ENCODE measurements around the gene FAM72D. TPM values are rescaled to one million over a fixed set of nuclear protein-coding genes. Genes with fewer than 3 reads are reported as not detected.
"Not testable (repeated sequence)": the region's sequence is repeated elsewhere in the genome, so short reads cannot be mapped to it uniquely, and the experiment has no call there.

Gene FAM72D
- total RNA-seq, 1 donor from 2014 or later = 6.2 TPM

DNA sequence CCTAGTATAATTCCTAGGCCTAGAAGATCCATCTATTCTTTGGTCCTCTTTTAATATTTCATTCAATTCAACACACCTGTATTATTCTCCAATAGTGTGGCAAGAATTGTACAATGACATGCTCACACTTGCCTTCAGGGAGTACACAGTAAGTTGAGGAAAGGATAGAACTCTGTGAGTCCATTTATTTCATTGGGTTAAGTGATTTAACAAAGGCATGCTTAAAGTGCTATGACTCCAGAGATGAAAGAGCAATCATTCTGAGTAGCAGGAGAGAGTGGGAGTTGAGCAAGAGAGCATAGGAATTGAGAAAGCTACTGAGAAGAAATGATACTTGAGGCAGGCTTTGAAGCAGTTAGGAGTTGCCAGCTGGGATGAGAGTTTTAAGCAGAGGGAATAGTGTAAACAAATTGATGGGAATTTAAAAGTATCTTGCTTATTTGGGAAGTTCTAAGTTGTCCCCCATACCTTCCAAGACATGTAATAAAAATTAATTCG lies 18.8 kb downstream of the FAM72D start:
- H3K36me3 Mint-ChIP-seq (ENCODE audit: low read depth); DNase-seq (ENCODE audit: low read depth, low spot score); H3K27ac Mint-ChIP-seq (ENCODE audit: unreplicated experiment); H3K9me3 Mint-ChIP-seq; H3K4me3 Mint-ChIP-seq; H3K4me1 Mint-ChIP-seq; H3K27me3 Mint-ChIP-seq (ENCODE audit: low read depth): not testable (repeated sequence)

DNA sequence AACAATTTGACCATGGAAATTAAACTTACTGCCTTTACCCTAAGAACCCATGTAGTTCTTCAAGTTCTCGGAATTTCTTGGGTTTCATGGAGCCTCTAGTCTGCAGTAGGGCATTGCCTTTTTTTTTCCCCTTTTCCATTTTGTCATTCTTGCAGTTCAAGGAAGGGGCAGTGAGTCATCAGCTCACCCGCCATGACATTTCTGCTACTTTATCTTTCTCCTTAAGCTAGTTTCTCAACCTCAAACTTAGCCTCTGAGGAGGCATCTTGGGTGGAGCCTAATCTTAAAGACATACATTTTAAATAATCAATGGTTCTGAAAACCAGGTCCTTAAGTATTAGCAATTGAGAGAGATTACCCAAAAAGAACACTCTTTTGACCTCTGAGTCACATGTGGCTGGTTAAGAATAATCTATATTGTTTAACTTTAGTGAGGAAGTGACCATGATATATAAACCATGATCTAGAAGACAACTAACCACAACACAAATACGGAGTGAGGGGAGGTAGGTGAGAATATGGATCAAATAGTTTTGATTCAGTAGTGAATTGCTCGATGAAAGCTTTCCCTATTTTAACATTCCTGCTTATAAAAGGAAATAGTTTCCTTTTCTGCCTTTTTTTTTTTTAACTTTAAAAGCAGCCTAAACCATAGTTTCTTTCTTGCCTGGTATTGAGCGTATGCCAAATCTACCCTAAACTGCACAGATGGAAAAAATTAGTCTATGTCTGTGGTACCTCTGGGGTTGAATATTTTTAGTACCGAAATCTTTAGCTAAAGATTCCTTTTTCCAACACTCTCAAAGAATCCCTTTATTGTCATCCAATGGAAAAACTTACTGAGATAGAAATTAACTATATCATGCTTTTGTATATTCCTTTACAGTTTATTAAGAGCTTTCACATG lies 20.1 kb downstream of the FAM72D start:
- H3K27ac Mint-ChIP-seq (ENCODE audit: unreplicated experiment); H3K4me3 Mint-ChIP-seq; H3K27me3 Mint-ChIP-seq (ENCODE audit: low read depth); H3K9me3 Mint-ChIP-seq; DNase-seq (ENCODE audit: low read depth, low spot score); H3K36me3 Mint-ChIP-seq (ENCODE audit: low read depth); H3K4me1 Mint-ChIP-seq: not testable (repeated sequence)

DNA sequence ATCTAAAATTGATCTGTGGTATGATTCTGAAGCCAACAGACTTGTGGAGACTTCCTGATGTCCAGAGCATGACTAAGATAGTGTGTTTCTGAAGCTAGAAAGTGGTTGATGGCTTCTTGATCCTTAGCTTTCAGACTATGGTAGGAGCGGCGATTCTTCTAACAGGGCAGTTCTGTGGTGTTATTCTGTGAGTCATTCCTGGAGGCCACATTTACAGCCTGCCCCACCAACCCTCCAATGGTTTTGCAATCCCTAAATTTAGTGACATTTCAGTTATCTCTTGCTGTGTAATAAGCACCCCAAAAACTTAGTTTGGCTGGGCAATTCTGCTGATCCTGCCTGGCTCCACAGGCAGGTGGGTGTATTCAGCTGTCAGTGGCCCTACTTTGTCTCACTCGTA lies 24.1 kb downstream of the FAM72D start:
- not testable (repeated sequence) for H3K27ac Mint-ChIP-seq (ENCODE audit: unreplicated experiment); H3K4me3 Mint-ChIP-seq; H3K36me3 Mint-ChIP-seq (ENCODE audit: low read depth); H3K27me3 Mint-ChIP-seq (ENCODE audit: low read depth); H3K9me3 Mint-ChIP-seq; H3K4me1 Mint-ChIP-seq; DNase-seq (ENCODE audit: low read depth, low spot score)

DNA sequence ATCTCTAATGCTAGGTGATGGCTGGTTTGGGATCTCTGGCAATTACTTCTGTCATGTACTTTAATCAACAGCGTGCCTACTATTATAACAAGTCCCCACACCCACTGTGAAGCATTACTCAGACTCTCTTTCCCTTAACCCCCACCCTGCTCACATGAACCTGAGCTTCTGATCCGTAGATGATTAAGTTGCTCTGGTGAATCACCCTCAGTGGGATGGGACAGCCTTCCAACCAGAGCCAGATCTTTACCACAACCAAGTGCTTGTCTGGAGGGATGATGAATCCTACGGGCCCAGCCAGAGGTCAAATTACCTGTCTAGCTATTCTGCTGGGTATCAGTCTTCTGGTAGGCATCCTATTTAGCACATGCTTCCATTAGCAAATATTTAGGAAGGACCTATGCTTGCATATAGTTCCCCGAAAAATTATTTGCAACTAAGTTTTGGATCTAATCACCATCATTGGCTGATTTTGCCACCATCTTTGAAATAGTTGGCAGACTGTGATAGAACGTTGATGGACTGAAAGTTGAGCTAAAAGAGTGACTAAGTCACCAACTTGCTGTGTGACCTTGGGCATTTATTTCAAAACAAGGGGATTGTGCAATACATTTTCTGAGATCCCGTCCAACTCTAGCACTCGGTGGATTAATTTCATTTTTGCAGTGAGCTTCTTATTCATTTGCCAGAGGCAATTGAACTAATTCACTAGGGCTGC lies 26.7 kb downstream of the FAM72D start:
- not testable (repeated sequence) for DNase-seq (ENCODE audit: low read depth, low spot score); H3K27me3 Mint-ChIP-seq (ENCODE audit: low read depth); H3K4me1 Mint-ChIP-seq; H3K9me3 Mint-ChIP-seq; H3K36me3 Mint-ChIP-seq (ENCODE audit: low read depth); H3K4me3 Mint-ChIP-seq; H3K27ac Mint-ChIP-seq (ENCODE audit: unreplicated experiment)

DNA sequence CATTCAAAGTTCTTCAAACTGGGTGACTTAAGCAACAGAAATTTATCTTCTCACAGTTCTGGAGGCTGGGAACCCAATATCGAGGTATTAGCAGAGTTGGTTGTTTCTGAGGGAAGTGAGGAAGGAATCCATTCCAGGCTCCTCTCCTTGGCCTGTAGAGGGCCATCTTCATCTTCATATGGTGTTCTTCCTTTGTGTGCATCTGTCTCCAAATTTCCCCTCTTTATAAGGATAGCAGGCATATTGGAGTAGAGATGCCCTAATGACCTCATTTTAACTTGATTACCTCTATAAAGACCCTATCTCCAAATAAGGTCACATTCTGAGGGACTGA lies 27.3 kb downstream of the FAM72D start:
- not testable (repeated sequence) for H3K4me3 Mint-ChIP-seq; DNase-seq (ENCODE audit: low read depth, low spot score); H3K27me3 Mint-ChIP-seq (ENCODE audit: low read depth); H3K4me1 Mint-ChIP-seq; H3K9me3 Mint-ChIP-seq; H3K36me3 Mint-ChIP-seq (ENCODE audit: low read depth); H3K27ac Mint-ChIP-seq (ENCODE audit: unreplicated experiment)

DNA sequence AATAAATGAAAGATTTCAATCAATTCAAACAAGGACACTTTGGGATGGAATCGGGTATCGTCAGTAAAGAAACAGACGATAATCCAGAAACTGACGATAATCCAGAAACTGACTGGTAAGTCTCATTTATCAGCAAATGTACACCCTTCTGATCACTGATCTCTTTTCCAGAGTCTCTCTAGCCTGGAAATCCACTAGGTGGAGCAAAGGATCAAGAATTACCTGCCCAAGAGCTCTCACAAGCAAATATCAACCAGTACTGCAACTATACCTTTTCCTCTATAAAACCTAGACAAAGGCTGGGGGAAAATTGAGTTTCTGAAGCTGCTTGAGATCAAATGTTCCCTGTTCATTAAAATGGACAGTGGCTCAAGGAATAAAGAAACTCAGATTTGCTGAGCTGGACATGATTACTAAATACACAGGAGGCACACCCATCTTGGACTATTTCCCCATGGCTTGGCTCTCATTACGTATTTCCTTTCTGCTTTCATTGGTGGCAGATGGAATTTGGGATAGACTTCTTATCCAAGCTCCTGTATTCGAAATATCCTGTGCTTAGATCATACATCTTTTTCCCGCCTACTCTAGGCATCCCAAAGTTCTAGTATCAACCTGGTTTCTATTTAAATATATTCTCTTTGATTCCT lies 28.3 kb downstream of the FAM72D start:
- H3K27me3 Mint-ChIP-seq (ENCODE audit: low read depth); H3K4me1 Mint-ChIP-seq; DNase-seq (ENCODE audit: low read depth, low spot score); H3K9me3 Mint-ChIP-seq; H3K36me3 Mint-ChIP-seq (ENCODE audit: low read depth); H3K4me3 Mint-ChIP-seq; H3K27ac Mint-ChIP-seq (ENCODE audit: unreplicated experiment): not testable (repeated sequence)

DNA sequence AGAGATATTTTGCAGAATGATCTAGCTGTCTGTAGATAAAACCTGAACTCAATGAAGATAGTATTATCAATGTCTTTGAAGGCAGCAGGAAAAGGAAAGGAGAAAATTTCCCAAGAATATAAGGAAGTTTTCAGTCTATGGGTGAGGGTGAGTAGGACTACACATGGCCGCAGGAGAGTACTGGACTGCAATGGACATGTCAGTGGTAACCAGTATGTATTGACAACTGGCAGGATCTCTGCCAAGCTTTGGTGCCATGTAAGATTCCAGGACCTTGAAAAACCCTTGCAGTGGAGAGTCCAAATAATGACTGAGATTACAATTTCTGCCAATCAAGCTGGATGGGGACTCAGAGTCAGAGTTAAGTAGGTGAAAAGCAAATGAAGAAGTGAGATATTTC lies 29.3 kb downstream of the FAM72D start:
- DNase-seq (ENCODE audit: low read depth, low spot score); H3K4me3 Mint-ChIP-seq; H3K27me3 Mint-ChIP-seq (ENCODE audit: low read depth); H3K9me3 Mint-ChIP-seq; H3K4me1 Mint-ChIP-seq; H3K27ac Mint-ChIP-seq (ENCODE audit: unreplicated experiment); H3K36me3 Mint-ChIP-seq (ENCODE audit: low read depth): not testable (repeated sequence)

DNA sequence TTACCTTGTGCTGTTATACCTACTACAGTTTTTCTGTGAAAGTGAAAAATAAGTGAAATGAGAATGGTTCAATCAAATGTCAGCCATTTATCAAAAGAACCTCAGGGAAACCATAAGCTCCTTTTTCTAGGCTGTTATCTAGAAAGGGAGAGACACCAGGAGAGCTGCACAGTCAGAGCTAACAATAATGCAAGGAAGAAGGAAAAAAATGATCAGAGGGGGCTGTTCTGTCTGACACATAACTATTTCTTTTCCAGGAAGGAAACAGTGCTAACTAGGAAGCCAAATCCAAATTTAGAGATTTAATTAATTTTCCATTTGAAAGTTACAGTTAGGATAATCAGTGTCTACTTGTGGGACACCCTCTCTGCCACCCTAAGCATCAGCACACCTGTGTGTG lies 31.4 kb downstream of the FAM72D start:
- not testable (repeated sequence) for H3K9me3 Mint-ChIP-seq; H3K27me3 Mint-ChIP-seq (ENCODE audit: low read depth); H3K4me3 Mint-ChIP-seq; H3K36me3 Mint-ChIP-seq (ENCODE audit: low read depth); DNase-seq (ENCODE audit: low read depth, low spot score); H3K4me1 Mint-ChIP-seq; H3K27ac Mint-ChIP-seq (ENCODE audit: unreplicated experiment)

DNA sequence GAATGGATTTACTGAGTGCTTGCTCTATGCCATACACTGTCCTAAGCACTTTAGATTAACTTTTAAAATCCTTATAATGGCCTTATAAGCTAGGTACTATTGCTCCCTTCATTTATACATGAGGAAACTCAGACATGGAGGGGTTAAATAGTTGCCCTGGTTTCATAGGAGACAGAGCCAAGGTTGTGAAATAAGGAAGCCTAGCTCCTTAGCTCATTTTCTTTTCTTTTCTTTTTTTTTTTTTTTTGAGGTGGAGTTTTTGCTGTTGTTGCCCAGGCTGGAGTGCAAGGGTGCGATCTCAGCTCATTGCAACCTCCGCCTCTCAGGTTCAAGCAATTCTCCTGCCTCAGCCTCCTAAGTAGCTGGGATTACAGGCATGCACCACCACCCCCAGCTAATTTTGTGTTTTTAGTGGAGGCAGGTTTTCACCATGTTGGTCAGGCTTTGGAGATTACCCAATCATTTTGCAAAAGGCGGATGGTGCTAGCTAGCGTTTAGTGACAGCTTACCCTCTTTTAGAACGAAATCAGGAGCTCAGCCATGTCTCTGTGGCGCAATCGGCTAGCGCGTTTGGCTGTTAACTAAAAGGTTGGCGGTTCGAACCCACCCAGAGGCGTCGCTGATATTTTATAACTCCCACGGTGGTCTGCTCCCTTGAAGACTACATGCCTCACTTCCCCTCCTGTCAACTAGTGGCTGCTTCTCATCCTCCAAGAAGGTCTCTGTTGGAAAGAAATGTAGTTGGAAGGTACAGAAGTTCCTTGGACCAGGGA lies 33.1 kb downstream of the FAM72D start:
- H3K4me1 Mint-ChIP-seq; H3K36me3 Mint-ChIP-seq (ENCODE audit: low read depth); H3K4me3 Mint-ChIP-seq; H3K27me3 Mint-ChIP-seq (ENCODE audit: low read depth); H3K27ac Mint-ChIP-seq (ENCODE audit: unreplicated experiment); H3K9me3 Mint-ChIP-seq; DNase-seq (ENCODE audit: low read depth, low spot score): not testable (repeated sequence)

DNA sequence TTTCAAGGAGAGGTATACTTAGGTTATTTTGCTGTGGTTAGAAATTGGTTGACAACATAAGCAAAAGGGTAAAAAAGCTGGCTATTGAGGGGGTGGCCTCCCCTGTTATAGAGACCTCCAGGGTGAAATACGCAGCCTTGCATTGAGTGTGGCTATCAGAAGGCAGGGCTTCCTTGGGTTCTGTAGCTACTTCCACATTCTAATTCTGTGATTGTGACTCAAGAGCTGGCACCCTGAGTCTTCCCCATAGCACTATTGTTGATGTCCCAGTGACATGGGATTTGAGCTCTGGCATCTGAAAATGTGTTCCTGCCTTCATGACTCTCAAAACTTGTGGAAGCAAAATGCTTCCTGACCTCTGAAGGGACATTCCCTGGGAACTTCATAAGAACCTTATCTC lies 38.7 kb downstream of the FAM72D start:
- not testable (repeated sequence) for H3K27me3 Mint-ChIP-seq (ENCODE audit: low read depth); DNase-seq (ENCODE audit: low read depth, low spot score); H3K4me3 Mint-ChIP-seq; H3K36me3 Mint-ChIP-seq (ENCODE audit: low read depth); H3K27ac Mint-ChIP-seq (ENCODE audit: unreplicated experiment); H3K9me3 Mint-ChIP-seq; H3K4me1 Mint-ChIP-seq

DNA sequence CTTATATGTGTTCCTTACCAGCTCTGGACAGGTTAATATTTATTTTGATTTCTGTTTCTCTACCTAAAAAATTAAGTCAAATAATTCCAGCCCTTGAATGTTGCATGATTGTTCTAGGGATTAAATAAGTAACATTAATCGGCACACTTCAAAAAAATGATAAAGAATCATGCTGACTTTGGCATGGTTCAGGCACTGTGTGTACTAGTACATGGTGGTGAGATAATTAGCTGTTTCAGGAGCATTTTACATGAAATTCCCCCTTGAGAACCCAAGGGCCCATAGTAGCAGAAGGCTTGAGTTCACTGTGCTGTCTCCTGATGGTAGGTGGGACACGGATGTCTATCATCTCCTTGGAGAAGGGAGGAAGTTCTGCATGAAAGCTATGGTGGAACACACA lies 44.8 kb downstream of the FAM72D start:
- not testable (repeated sequence) for H3K27ac Mint-ChIP-seq (ENCODE audit: unreplicated experiment); DNase-seq (ENCODE audit: low read depth, low spot score); H3K36me3 Mint-ChIP-seq (ENCODE audit: low read depth); H3K4me1 Mint-ChIP-seq; H3K4me3 Mint-ChIP-seq; H3K9me3 Mint-ChIP-seq; H3K27me3 Mint-ChIP-seq (ENCODE audit: low read depth)

DNA sequence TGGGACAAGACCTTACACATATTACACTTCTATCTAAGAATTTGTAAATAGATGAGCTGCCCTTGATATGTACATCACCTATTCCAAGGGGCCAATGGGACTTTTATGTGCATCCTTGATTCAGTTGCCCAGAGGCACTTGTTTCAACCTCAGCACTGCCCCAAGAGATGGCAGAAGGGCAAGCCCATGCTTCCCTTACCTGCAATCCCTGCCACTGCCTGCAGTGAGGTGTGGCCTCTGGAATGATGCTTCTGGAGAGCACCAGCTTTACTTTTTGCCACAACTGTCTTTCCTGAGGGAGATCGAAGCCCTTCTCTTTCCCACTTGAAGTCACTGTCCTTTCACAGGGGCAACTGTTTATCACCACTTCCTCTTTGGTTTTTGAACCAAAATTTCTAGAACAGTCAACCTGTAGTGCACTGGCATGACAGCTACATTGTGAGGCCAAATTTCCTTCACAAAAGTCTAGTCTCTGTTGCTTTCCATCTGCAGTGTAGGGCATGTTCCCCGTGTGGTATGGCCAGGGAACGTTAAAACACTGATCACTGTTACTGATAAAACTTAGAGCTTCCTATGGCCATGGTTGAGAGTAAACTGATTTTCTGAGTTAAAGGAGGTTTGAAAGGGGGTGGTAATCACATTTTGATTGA lies 48.6 kb downstream of the FAM72D start:
- H3K9me3 Mint-ChIP-seq; H3K4me1 Mint-ChIP-seq; H3K27me3 Mint-ChIP-seq (ENCODE audit: low read depth); DNase-seq (ENCODE audit: low read depth, low spot score); H3K4me3 Mint-ChIP-seq; H3K27ac Mint-ChIP-seq (ENCODE audit: unreplicated experiment); H3K36me3 Mint-ChIP-seq (ENCODE audit: low read depth): not testable (repeated sequence)

DNA sequence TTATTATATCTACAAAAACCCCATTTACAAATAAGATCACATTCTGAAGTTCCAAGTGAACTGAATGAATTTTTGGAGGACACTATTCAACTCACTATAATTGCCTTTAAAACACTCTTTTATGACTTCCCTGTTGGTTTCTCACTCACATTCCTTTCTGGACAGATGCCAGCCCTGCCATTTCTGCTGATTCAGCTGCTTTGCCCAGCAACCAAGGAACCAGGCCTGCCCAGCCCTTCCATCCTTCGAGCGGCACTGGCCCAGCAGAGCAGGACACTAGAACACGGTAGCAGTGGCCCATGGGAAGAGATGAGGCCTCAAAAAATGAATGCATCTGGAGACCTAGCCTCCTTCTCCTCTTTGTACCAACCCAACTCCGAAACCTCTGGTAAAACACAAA lies 50.5 kb downstream of the FAM72D start:
- not testable (repeated sequence) for H3K36me3 Mint-ChIP-seq (ENCODE audit: low read depth)

More for the DNA sequence above, 50.5 kb downstream of the FAM72D start:
- H3K9me3 Mint-ChIP-seq; H3K4me1 Mint-ChIP-seq; H3K27me3 Mint-ChIP-seq (ENCODE audit: low read depth); DNase-seq (ENCODE audit: low read depth, low spot score); H3K4me3 Mint-ChIP-seq; H3K27ac Mint-ChIP-seq (ENCODE audit: unreplicated experiment): not testable (repeated sequence)
